ENCODE measurements around the gene YPEL2.

DNA sequence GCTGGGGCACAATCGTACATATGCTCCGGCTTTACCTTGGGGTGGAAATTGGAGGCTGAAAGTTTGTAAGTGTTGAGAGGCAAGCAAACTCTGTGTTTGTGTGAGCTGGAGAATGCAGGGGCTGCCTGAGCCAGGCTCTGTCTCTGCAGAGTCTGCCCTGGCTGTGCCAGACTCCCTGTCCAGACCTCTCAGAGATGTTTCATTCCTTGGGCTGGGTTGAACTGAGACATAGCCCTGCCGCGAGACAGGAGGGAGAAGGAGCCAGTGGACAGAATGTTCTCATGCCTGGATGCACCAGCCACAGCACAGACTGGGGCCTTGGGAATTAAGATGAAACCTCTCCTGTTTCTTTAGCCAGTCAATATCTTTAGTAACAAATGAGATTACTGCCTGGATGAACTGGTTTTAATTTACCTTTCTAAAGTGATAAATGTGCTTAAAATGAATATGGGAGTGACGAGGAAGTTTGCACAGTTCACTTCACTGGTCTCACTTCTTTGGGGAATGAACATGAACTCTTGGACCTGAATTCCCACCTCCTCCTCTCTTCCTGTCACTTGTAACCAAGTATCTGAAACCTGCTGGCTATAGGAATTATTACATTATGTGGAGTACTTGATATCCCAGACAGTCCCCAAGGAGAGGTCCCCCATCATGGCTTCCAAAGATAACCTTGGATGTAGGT is 40.1 kb downstream of the YPEL2 start:
- TF ChIP-seq POLR2A (IDR thresholded peaks at IDR 0.05; ENCODE audit: borderline replicate concordance, extremely low read depth, insufficient read depth, insufficient read length) (no peak), SP1 (IDR thresholded peaks at IDR 0.05; ENCODE audit: low read depth) (no peak), POLR2AphosphoS5 (IDR thresholded peaks at IDR 0.05; ENCODE audit: low read depth, low read length) (no peak), RAD21 (IDR thresholded peaks at IDR 0.05; ENCODE audit: low read depth) (no peak), YY1 (IDR thresholded peaks at IDR 0.05; ENCODE audit: extremely low read depth, insufficient replicate concordance, low read depth, low read length) (no peak), EZH2 (IDR thresholded peaks at IDR 0.05) (no peak), ELF1 (IDR thresholded peaks at IDR 0.05; ENCODE audit: borderline replicate concordance, low read depth) (no peak)
- TF ChIP-seq, protein P1, sequence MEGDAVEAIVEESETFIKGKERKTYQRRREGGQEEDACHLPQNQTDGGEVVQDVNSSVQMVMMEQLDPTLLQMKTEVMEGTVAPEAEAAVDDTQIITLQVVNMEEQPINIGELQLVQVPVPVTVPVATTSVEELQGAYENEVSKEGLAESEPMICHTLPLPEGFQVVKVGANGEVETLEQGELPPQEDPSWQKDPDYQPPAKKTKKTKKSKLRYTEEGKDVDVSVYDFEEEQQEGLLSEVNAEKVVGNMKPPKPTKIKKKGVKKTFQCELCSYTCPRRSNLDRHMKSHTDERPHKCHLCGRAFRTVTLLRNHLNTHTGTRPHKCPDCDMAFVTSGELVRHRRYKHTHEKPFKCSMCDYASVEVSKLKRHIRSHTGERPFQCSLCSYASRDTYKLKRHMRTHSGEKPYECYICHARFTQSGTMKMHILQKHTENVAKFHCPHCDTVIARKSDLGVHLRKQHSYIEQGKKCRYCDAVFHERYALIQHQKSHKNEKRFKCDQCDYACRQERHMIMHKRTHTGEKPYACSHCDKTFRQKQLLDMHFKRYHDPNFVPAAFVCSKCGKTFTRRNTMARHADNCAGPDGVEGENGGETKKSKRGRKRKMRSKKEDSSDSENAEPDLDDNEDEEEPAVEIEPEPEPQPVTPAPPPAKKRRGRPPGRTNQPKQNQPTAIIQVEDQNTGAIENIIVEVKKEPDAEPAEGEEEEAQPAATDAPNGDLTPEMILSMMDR (IDR thresholded peaks at IDR 0.05 in 2 of 3, conservative IDR thresholded peaks at IDR 0.05 in 1 of 3; ENCODE audit: borderline replicate concordance in 1 of 3, insufficient read depth in 1 of 3, low read depth in 2 of 3, low read length in 2 of 3) = no peak
- TF ChIP-seq, protein P2, sequence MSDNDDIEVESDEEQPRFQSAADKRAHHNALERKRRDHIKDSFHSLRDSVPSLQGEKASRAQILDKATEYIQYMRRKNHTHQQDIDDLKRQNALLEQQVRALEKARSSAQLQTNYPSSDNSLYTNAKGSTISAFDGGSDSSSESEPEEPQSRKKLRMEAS (IDR thresholded peaks at IDR 0.05) = no peak

All from HCT116 (cell line).